Dedifferentiated amniotic fluid mesenchymal stem cell (primary cell): Measurements from ENCODE around the gene SLC2A10.

Experiments used
- DNase-seq: peaks from one replicate; pipeline ENCODE4 v3.0.0-alpha.2; 2016; ENCODE audit errors: extremely low spot score

SLC2A10 gene

GRCh38 chr20:46682063-46682821 lies 27.2 kb upstream of the SLC2A10 start:
- no peak for DNase-seq

- DNase-seq = no peak
Observed at GRCh38 chr20:46683011-46683667, 26.3 kb upstream of the SLC2A10 start.

GRCh38 chr20:46683668-46683938 lies 25.8 kb upstream of the SLC2A10 start:
- DNase-seq = no peak

- no peak for DNase-seq
Observed at GRCh38 chr20:46683939-46684750, 25.3 kb upstream of the SLC2A10 start.

GRCh38 chr20:46688151-46689081 lies 21.0 kb upstream of the SLC2A10 start:
- peak; percentile 58 for DNase-seq

- DNase-seq = peak; percentile 100
Observed at GRCh38 chr20:46689082-46689753, 20.2 kb upstream of the SLC2A10 start, which contains the start of gene TP53RK. Gene TP53RK (minus strand): TSS chr20:46689444. CDS start chr20:46689414, 30 bp downstream.

GRCh38 chr20:46689754-46690085 lies 19.7 kb upstream of the SLC2A10 start:
- no peak for DNase-seq

- no peak for DNase-seq
Observed at GRCh38 chr20:46690219-46691106, 19.0 kb upstream of the SLC2A10 start.

GRCh38 chr20:46691196-46691595 lies 18.3 kb upstream of the SLC2A10 start:
- no peak for DNase-seq

GRCh38 chr20:46694484-46694883 lies 15.0 kb upstream of the SLC2A10 start:
- no peak for DNase-seq

- peak; percentile 93 for DNase-seq
Observed at GRCh38 chr20:46695892-46696291, 13.6 kb upstream of the SLC2A10 start.

GRCh38 chr20:46696791-46697279 lies 12.6 kb upstream of the SLC2A10 start:
- DNase-seq = no peak

GRCh38 chr20:46698788-46699187 lies 10.7 kb upstream of the SLC2A10 start:
- DNase-seq = no peak

- DNase-seq = no peak
Observed at GRCh38 chr20:46699651-46700359, 9.6 kb upstream of the SLC2A10 start.

- DNase-seq = no peak
Observed at GRCh38 chr20:46700481-46700880, 9.0 kb upstream of the SLC2A10 start.

GRCh38 chr20:46701057-46701456 lies 8.4 kb upstream of the SLC2A10 start:
- DNase-seq = no peak

- DNase-seq = no peak
Observed at GRCh38 chr20:46701556-46701955, 7.9 kb upstream of the SLC2A10 start.

- DNase-seq = no peak
Observed at GRCh38 chr20:46701986-46702385, 7.5 kb upstream of the SLC2A10 start.
